Measurements from ENCODE around the gene SEMA5A.

DNA sequence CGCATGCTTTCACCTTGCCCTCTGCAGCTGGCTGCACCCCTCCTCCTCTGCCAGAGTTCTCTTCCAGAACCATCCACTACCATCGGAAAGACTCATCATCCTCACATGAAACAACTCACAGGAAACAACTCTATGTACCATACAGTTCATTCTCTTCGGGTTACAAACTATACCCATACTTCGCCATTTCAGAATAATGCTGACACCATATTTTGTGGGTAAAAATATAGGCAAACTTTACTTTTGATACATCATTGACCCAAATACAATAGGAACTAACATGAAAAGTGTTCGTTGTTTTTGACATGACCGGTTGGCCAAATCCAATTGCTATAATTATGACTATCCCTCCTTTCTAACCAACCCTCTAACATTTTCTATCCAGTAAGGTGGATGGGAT is 421.0 kb downstream of the SEMA5A start:
- no peak for TF ChIP-seq POLR2A (IDR thresholded peaks at IDR 0.05)
- TF ChIP-seq, protein P1, sequence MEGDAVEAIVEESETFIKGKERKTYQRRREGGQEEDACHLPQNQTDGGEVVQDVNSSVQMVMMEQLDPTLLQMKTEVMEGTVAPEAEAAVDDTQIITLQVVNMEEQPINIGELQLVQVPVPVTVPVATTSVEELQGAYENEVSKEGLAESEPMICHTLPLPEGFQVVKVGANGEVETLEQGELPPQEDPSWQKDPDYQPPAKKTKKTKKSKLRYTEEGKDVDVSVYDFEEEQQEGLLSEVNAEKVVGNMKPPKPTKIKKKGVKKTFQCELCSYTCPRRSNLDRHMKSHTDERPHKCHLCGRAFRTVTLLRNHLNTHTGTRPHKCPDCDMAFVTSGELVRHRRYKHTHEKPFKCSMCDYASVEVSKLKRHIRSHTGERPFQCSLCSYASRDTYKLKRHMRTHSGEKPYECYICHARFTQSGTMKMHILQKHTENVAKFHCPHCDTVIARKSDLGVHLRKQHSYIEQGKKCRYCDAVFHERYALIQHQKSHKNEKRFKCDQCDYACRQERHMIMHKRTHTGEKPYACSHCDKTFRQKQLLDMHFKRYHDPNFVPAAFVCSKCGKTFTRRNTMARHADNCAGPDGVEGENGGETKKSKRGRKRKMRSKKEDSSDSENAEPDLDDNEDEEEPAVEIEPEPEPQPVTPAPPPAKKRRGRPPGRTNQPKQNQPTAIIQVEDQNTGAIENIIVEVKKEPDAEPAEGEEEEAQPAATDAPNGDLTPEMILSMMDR (IDR thresholded peaks at IDR 0.05) = no peak
